Measurements from ENCODE around the gene IL4R.
"Not testable (repeated sequence)": the region's sequence is repeated elsewhere in the genome, so short reads cannot be mapped to it uniquely, and the experiment has no call there.

The IL4R gene

DNA sequence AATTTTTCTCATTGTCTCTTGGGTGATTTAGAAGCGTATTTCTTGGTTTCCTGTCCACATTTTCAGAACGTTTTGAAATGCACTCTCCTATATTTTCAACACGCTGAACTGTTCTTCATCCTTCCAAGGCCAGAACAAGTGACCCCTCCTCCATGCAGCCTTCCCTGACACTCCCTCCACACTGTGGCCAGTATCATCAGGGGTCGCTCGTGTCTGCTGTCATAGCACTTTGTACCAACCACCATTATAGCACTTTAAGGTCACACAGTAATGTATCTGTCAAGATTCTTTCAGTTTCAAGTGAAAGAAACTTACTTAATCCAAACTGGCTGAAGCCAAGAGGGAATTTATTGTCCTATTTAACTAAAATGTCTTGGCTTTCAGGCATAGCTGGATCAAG lies 70.7 kb downstream of the IL4R start:
- no peak for FAIRE-seq

DNA sequence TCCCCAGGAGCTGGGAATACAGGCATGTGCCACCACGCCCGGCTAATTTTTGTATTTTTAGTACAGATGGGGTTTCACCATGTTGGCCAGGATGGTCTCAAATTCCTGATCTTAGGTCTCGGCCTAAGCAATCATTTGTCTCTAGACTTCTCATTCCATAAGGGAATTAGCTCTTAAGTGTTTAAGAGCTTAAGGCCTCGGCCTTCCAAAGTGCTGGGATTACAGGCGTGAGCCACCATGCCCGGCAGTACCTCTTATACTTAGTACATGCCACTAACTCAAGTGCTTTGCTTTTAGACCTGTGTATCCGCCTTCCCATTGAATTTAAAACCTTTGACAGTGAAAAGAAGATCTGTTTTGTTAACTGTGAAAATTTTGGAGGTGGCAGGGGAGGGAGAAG lies 71.6 kb downstream of the IL4R start:
- no peak for FAIRE-seq

DNA sequence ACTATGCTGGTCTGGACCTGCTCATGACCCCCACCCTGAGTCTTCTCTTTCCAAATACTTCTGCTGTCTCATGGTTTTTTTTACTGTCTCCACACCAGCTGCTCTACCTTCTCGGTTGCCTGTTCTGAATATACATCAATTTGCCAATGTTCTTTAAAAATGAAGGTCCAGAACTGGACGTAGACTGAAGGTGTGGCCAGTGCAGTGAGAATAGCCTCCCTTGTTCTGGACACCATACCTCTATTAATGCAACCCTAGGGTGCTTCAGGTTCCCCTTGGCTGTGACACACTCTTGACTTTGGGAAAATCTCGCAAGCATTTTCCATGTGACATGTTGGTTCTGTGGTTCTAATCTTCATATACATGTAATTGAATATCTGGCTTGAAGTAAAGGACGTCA lies 72.9 kb downstream of the IL4R start:
- no peak for FAIRE-seq

DNA sequence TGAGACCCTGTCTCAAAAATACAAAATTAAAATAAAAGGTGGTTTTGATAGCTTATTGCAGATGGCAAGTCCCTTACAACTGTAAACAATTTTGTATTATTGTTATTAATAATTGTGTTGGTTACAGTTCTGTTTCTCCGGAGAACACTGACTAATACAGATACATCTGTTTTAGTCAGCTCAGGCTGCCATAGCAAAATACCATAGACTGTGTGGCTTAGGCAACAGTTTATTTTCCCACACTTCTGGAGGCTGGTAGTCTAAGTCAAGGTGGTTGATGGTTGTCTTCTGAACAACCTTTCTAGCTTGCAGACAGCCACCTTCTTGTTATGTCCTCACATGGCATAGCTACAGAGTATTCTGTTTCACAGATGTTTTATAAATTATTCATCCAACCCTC lies 74.0 kb downstream of the IL4R start:
- no peak for FAIRE-seq

DNA sequence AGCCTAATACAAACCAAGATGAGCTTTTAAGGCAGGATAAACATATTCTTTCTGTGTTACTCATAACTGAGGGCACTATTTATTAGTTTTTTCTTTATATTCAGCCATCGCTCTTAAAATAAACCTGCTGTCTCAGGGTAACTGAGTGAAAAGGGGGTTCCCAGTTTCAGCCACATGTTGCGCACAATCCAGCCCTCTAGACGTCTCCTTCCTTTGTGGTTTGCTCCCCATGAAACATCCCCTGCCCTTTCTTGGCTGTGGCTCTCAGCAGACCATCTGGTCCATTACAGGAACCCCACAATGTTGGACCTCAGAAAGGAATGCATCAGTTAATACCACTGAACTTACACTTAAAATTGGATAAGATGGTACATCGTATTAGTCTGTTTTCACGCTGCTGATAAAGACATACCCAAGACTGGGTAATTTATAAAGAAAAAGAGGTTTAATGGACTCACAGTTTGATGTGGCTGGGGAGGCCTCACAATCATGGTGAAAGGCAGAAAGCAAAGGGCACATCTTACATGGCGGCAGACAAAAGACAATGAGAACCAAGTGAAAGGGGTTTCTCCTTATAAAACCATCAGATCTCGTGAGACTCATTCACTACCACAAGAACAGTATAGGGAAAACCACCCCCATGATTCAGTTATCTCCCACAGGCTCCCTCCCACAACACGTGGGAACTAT lies 75.6 kb downstream of the IL4R start:
- FAIRE-seq, result no peak

DNA sequence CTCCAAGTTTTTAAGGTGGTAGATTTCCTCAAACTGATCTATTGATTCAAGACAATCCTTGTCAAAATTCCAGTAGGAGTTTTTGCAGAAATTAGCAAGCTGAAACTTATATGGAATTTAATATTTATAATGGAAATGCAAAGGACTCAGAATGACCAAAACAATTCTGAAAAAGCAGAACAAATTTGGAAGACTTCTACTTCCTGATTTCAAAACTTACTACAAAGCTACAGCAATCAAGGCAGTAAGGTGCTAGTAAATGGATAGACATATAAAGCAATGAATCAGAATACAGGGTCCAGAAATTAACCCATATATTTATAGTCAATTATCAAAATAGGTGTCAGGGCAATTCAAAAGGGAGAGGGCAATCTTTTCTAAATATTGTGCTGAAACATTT lies 76.4 kb downstream of the IL4R start:
- FAIRE-seq, result no peak

DNA sequence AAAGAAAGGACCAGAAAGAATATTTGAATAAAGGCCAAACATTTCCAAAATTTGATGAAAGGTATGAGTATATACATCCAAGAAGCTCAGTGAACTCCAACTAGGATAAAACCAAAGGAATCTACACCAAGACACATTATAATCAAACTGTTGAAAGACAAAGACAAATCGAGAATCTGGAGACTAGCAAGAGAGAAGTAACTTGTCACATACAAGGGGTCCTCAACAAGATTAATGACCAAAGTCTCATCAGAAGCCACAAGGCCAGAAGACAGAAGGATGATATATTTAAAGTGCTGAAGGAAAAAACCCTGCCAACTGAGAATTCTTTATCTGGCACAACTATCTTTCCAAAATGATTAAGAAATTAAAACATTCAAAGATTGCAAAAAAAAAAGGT lies 78.9 kb downstream of the IL4R start:
- FAIRE-seq, result no peak

DNA sequence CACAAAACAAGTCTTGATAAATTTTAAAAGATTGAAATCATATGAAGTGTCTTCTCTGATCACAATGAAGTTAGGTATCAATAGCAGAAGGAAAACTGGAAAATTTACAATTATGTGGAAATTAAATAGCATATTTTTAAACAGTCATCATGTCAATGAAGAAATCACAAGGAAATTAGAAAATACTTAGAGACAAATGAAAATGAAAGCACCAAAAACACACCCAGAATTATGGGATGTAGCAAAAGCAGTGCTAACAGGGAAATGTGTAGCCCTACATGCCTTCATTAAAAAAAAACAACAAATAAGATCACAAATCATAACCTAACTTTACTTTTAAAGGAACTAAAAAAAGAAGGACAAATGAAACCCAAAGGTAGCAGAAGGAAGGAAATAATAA lies 80.7 kb downstream of the IL4R start:
- FAIRE-seq, result no peak

DNA sequence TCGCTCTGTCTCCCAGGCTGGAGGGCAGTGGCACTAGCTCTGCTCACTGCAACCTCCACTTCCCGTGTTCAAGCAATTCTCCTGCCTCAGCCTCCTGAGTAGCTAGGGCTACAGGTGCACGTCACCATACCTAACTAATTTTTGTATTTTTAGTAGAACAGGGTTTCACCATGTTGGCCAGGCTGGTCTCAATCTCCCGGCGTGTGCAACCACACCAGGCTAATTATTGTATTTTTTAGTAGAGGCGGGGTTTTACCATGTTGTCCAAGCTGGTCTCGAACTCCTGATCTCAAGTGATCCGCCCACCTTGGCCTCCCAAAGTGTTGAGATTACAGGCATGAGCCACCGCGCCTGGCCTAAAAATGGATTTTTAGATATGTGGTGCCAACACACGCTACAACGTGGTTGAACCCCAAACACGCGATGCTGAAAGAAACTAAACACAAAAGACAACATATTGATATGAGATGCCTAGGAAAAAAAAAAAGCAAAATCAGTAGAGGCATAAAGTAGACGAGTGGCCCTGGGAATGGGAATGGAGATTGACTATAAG lies 84.6 kb downstream of the IL4R start:
- FAIRE-seq, result not testable (repeated sequence)

DNA sequence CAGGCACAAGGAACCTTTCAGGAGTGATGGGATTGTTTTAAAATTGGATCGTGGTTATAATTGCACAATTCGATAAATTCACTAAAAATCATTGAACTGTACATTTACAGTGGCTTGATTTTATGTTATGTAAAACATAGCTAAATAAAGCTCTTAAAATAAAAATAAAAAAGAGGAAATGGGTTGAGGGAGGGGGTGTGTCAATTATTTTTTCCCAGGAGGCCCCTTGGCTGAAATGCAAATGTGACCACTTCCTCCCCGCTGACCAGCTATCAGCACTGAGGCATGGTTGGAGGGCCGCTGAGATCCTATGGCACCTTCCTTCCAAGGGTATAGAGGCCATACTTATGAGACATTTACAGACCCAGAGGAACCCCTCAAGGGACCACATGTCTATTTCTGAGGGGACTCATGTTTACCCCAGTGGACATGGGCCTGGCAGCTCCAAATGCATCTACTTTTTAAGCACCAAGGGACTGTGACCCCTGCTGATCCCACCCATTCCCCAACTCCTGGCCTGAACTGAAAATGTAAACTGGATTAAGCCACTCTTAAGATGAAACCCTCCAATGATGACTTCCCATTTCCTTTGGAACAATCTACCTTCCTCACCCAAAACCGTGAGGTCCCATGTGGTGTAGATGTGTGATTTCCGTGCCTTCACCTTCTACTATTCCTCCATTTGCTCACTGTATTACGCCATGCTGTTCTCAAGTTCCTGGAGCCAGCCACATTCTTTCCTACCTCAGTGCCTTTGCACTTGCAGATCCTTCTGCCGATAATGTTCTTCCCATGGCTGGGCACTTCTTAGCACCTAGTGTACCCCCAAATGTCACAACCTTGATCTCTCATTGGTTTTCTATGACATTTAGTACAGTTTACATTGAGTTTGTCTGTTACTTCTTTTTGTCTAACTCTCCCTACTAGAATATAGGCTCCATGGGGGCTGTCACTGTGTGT lies 85.4 kb downstream of the IL4R start:
- no peak for FAIRE-seq

DNA sequence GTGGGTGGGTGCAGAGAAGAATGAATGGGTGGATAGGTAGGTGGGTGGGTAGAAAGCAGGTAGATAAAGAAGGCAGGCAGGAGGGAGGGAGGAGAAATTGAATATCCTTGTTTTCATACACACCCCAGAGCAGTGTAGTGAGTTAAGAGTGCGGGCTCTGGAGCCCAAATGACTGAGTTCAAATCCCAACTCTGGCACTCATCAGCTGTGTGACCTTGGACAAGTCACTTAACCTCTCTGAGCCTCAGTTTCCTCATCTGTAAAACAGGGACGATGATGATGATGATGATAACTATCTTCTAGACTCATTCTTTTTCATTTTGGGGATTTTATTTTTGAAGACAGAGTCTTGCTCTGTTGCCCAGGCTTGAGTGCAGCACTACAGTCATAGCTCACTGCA lies 86.2 kb downstream of the IL4R start:
- no peak for FAIRE-seq

DNA sequence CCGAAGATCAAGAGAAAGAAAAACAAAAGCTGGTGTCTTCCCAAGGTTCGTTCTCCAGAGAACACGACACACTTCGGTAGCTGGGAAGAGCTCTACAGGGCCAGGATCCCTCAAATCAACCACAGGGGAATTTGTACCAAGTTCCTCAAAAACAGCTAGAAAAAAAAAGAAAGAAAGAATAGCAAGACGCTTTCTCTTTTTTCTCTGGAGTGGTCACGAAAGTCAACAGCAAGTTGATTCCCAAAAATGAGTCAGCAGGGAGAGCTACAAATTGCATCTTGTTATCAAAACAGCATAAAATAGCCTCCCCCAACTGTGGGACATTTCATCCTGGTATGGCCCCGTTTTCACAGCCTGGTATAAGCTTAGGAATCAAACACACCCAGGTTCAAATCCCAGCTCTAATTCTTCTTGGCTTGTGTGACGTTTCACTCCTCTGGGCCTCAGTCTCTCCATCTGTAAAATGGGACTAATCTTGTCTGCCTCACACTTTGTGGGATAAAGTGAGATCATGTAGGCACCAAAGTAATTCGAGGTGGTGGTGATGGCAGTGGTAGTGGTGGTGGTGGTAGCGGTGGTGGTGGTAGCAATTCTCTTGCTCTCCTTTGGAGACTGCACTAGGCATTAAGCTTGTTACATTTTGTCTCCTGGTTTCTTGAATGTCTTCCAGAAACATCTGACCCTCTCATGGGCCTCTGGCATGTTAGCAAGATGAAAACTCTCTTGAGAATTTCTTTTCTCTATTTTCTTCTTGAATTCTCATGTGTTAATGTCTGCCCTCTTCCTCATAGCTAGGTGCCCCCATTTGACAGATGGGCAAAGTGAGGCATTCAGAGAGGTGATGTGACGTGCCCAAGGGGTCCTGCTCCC lies 87.2 kb downstream of the IL4R start:
- no peak for FAIRE-seq

DNA sequence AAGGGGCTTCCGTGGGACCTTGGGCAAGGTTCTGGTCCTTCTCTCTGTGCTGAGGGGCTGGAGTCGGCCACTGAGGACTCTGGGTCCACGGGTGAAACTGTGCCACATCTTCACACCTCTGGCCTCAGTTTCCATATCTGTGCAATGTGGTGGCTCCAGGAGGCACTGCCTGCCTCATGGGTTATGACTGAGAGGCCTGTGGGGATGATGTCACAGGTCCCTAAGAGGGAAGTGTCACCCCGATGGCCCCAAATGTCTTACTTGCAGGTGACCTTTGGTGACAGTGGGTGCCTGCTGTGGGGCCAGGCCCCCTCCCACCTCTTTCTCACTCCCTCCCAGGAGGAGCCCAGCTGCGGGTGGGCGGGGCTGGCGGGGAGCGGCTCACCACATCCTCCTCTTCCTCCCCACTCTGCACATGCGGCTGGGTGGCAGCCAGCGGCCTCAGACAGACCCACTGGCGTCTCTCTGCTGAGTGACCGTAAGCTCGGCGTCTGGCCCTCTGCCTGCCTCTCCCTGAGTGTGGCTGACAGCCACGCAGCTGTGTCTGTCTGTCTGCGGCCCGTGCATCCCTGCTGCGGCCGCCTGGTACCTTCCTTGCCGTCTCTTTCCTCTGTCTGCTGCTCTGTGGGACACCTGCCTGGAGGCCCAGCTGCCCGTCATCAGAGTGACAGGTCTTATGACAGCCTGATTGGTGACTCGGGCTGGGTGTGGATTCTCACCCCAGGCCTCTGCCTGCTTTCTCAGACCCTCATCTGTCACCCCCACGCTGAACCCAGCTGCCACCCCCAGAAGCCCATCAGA lies 88.2 kb downstream of the IL4R start, which contains the start of gene IL21R:
Gene IL21R, plus strand, starts transcription at position 407 of the 801 bp plus-strand sequence. CDS start 27,898 bp downstream, outside the sequence.
- FAIRE-seq, result no peak

DNA sequence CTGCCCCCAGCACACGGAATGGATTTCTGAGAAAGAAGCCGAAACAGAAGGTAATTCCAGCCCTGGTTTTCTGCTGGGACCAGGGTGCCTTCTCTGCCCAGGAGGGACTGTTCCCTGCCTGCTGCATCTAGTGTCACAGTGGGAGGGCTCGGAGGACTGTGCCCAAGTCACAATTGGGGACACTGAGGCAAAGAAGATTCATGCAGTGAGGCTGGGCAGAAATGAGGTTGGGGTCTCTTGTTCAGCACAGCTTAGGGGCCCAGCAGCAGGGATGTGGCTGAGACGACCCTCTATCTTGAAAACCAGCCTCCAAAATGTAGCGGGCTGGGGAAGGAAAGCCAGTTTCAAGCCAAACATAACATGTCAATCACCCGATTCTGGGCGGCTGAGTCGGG lies 88.8 kb downstream of the IL4R start:
- FAIRE-seq, result no peak

DNA sequence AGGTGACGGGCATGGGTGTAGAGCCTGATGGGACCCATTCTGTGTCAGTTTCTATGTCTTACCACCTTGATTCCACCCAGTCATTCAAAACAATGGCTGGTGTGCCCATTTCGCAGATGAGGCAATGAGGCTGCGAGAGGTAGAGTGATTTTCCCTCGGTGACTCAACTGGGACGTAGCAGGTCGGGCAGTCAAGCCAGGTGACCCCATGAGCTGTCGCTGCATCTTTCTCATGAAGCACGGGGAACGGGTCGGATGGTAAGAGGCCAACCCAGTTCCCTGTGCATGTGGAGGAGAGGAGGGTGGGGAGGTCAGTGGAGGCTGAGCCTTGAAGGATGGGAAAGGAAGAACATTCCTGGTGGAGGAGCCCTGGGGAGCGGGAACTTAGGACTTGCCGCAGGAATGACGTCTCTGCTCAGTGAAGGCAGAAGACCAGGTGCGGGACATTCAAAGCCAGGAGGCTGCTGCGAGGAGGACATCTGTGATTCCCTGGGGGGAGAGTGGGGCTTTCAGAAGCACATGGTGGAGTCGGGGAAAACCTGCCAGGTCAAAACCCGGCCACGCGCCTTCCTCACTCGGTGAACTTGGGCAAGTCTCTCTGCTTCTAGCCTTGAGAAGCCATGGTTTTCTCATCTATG lies 89.3 kb downstream of the IL4R start:
- no peak for FAIRE-seq

DNA sequence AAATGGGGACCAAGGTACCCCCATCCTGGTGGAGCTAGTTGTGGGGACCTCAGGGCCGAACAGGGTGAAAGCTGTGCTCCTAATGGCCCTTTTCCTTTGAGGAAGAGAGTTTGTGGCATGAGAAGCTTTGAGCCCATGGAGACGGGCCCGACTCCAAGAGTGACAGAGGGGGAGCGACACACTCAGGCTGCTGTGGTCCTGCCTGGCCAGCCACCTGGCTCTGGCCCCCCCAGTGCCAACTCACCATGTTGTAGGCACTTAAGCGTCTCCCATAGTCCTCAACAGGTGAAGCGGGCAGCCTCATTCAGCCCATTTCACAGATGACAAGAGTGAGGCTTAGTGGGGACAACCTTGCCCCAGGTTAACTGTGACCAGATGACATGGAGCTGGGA lies 89.8 kb downstream of the IL4R start:
- no peak for FAIRE-seq

DNA sequence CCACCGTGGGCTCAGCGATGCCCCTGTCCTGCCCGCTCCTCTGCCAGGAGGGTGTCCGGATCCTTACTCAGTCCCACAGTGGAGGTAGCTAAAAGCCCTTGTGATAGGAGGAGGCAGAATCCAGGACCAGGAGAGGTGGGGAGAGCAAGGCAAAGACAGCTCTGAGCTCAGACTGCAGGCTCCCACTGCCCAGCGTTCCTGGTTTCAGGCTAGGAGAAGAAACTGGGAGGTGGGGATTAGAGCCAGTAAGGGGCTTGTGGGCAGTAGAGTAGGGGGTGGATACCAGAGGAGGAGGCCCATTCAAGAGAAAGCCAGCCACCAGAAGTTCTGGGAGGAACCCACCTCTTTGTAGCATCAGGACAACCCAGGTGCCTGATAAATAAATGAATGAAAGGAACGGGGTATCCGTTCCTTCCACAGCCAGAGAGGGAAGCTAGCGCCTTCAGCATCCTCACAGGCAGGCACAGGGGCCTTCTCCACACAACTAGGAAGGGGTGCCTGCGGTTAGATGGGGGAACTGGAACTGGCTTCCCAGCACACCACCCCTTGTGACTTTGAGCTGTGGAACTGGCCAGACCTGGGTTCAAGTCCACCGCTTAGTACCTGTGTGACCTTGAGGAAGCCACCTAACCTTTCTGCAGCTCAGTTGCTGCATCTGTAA lies 90.5 kb downstream of the IL4R start:
- no peak for FAIRE-seq

DNA sequence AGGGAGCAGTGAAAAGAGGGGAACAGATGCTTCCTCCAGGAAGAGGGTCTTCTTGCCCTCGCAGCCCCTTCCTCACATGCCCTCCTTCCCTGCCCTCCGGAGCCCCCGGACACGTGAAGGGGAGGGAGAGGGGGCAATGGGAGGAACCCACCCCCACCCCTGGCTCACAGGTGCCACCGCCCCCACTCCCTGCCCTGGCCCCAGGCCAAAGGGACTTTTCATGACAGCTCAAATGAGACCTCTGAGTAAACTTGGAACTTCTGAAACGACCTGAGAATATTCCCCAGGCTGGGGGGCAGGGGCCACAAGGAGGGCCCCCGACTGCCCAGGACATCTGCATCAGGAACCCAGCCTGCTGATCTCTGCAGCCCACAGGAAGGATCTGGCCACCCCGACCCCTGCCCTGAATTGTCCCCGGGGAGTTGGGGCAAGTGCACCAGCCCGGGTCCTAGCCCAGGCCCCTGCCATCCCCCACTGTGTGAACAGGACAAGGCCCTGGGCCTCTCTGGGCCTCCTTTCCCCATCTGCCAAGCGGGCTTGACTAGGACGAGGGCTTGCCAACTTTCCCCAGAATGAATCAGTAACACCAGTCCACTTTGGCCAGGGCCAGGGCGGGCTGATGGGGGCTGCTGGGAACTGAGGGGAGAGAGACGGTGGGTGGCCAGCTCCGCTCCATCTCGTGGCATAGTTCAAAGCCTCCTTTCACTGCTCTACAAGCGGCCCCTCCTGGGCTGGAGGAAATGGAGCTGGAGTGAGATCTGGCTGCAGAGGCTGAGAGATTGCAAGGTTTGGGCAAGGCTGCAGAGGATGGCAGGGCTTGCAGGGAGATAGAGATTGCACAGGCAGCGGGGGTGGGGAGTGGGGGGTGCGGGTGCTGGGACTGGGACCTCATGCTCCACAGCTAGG lies 92.0 kb downstream of the IL4R start:
- no peak for FAIRE-seq

DNA sequence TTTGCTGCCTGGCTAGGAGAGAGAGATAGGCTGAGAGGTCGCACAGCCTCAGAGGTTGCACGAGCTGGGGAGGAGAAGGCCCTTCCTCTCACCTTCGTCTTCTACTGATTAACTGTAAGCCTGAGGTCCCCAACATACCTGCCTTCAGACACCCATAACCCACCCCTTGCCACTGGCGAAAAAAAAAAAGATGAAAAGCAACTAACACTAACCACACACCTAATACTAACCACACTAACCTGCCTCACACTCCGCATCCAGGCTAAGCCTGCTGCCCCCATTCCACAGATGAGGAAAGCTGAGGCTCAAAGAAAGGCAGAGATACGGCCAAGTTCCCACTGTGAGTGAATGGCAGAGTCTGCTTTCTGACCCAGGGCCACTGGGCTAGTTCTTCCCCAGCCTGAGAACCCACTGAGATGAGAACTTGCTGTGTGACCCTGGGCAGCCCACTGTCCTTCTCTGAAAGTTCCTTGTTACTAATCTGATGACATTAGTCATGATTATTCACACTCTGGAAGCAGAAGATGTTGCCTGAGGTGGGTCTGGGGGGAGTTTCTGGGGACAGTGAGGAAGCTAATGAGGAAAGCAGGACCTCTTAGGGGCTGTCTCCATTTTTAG lies 92.8 kb downstream of the IL4R start:
- FAIRE-seq, result no peak
